ENCODE measurements around the gene SLC47A2. TPM values are rescaled to one million over a fixed set of nuclear protein-coding genes. Genes with fewer than 3 reads are reported as not detected.

SLC47A2 gene
- total and polyA plus RNA-seq, 2 of the 13 experiments (the other 11 are each of a cell fraction or from before 2014, with no cell fraction given), result 0.04 TPM; not detected in 1

DNA sequence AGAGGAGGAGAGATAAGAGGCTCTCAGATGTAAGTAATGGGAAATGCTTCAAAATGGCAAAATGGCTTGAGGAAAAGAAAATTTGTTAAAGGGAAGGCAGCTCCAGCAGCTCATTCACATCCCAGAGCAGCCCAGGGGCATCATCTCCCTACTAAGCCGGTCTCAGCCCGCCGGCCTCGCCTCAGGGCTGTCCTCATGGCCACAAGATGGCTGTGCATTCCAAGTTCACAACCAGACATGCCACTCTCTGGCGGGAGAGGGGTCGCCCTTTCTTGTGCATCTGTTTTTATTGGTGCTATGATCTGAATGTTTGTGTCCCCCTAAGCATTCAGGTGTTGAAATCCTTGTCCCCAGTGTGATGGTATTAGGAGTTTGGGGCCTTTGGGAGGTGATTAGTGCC, 13.5 kb upstream of the SLC47A2 start:
- ChIA-PET POLR2A (no interaction called here), CTCF (ENCODE audit: low intra/inter-chr PET ratio, low total read pairs) (no interaction called here)
- Histone ChIP-seq H3K9ac (ENCODE audit: insufficient read depth, low read depth, low read length) (no peak overlapping the region), H3K4me2 (ENCODE audit: low read depth, low read length) (no peak overlapping the region), H2AFZ (ENCODE audit: low read length) (no peak overlapping the region), H3K27ac (ENCODE audit: extremely low read length, insufficient read depth, low read length) (no peak overlapping the region), H3K9me3 (ENCODE audit: low read length) (no peaks in the 10 kb centered on the region), H3K4me3 (replicated peaks in 1 of 3; ENCODE audit: insufficient read depth in 1 of 3, low read depth in 2 of 3, low read length in 3 of 3) (no peak overlapping the region), H3K36me3 (replicated peaks in 1 of 2; ENCODE audit: control insufficient read depth in 1 of 2, insufficient read depth in 2 of 2, low read length in 2 of 2) (no peaks in the 10 kb centered on the region), H3K4me1 (ENCODE audit: insufficient read depth, low read length) (peaks cover 74% of the 10 kb centered on the region), H3K79me2 (ENCODE audit: insufficient read depth, low read length) (no peaks in the 10 kb centered on the region), H4K20me1 (ENCODE audit: insufficient read depth, low read length) (no peaks in the 10 kb centered on the region), H3K27me3 (ENCODE audit: control insufficient read depth in 1 of 2, insufficient read depth in 2 of 2, low read length in 2 of 2) (no peaks in the 10 kb centered on the region)
- in situ Hi-C loops (cut with HindIII; ENCODE audit: extremely low pct_ligation_motif_present, low pct_unique_long_range_greater_than_20kb), result no loop called here
- ATAC-seq (no peak), DNase-seq (ENCODE audit: low spot score) (no peak), FAIRE-seq (no peak)
- intact Hi-C loops (cut with micrococcal nuclease; ENCODE audit: unreplicated experiment), result loop anchor here (10.0 kb wide), 1 partner anchor 85 kb away; the partner anchor contains the start of gene ALDH3A2
- WGBS (ENCODE audit: low lambda C conversion rate), result no CpG with 5 or more reads among the region's 6 CpGs
- BruUV-seq (replicated peaks), result no TSS peak
- TF ChIP-seq SSRP1 (CRISPR knock-in tag; IDR thresholded peaks at IDR 0.05) (no peak), ZFX (CRISPR knock-in tag; IDR thresholded peaks at IDR 0.05; ENCODE audit: low read depth) (no peak)

GRCh38 chr17:19728084-19728495, 11.7 kb upstream of the SLC47A2 start:
- in situ Hi-C loops (cut with HindIII; ENCODE audit: extremely low pct_ligation_motif_present, low pct_unique_long_range_greater_than_20kb) (no loop called here), intact Hi-C loops (cut with micrococcal nuclease; ENCODE audit: unreplicated experiment) (loop anchor here (10.0 kb wide), 1 partner anchor 83 kb away; the partner anchor contains the start of gene ALDH3A2)
- Histone ChIP-seq H3K9ac (ENCODE audit: insufficient read depth, low read depth, low read length) (0 out of 2 replicates have a peak overlapping the region, but pooled peaks have one; percentile 25), H3K4me3 (replicated peaks in 1 of 3; ENCODE audit: insufficient read depth in 1 of 3, low read depth in 2 of 3, low read length in 3 of 3) (peak overlapping the region in 1 of 3 experiments; percentile 41; a peak in 1 of 6 replicates), H3K79me2 (ENCODE audit: insufficient read depth, low read length) (no peaks in the 10 kb centered on the region), H3K4me1 (ENCODE audit: insufficient read depth, low read length) (peaks cover 56% of the 10 kb centered on the region), H3K27ac (ENCODE audit: extremely low read length, insufficient read depth, low read length) (peak overlapping the region; percentile 46), H3K9me3 (ENCODE audit: low read length) (no peaks in the 10 kb centered on the region), H4K20me1 (ENCODE audit: insufficient read depth, low read length) (no peaks in the 10 kb centered on the region), H2AFZ (ENCODE audit: low read length) (no peak overlapping the region), H3K27me3 (ENCODE audit: control insufficient read depth in 1 of 2, insufficient read depth in 2 of 2, low read length in 2 of 2) (no peaks in the 10 kb centered on the region), H3K36me3 (replicated peaks in 1 of 2; ENCODE audit: control insufficient read depth in 1 of 2, insufficient read depth in 2 of 2, low read length in 2 of 2) (no peaks in the 10 kb centered on the region), H3K4me2 (ENCODE audit: low read depth, low read length) (peak overlapping the region; percentile 73)
- ChIA-PET POLR2A (interaction anchor here (0.8 to 2.8 kb wide), 14 partner anchors 9 to 201 kb away, joined by 3 to 13 read pairs (median 4); partner anchors contain the start of genes ALDH3A2 and SLC47A1), CTCF (ENCODE audit: low intra/inter-chr PET ratio, low total read pairs) (no interaction called here)
- DNase-seq (ENCODE audit: low spot score) (peak; percentile 44), ATAC-seq (peak; percentile 84), FAIRE-seq (no peak)
- WGBS (ENCODE audit: low lambda C conversion rate), result 6% methylated on average over 3 of the region's 7 CpGs
- no TSS peak for BruUV-seq (replicated peaks)
- TF ChIP-seq SRSF1 (optimal IDR thresholded peaks at IDR 0.05; ENCODE audit: low read depth, low read length), result no peak
- TF ChIP-seq ZSCAN25 (CRISPR knock-in tag; IDR thresholded peaks at IDR 0.05), result no peak
- no peak for TF ChIP-seq U2AF1 (optimal IDR thresholded peaks at IDR 0.05; ENCODE audit: low read depth, low read length)
- TF ChIP-seq REPIN1 (CRISPR knock-in tag; IDR thresholded peaks at IDR 0.05; ENCODE audit: borderline replicate concordance, low read depth), result no peak
- no peak for TF ChIP-seq ATF4 (CRISPR knock-in tag; IDR thresholded peaks at IDR 0.05)
- TF ChIP-seq NR2F6 (IDR thresholded peaks at IDR 0.05), result no peak
- TF ChIP-seq NR2F6 (CRISPR knock-in tag; IDR thresholded peaks at IDR 0.05), result peak; percentile 66; the same call in 1 of the 2 replicates
- 0 out of 2 replicates have a peak, but pooled peaks have one; percentile 33 for TF ChIP-seq RXRA (CRISPR knock-in tag; IDR thresholded peaks at IDR 0.05)
- TF ChIP-seq, protein P1, sequence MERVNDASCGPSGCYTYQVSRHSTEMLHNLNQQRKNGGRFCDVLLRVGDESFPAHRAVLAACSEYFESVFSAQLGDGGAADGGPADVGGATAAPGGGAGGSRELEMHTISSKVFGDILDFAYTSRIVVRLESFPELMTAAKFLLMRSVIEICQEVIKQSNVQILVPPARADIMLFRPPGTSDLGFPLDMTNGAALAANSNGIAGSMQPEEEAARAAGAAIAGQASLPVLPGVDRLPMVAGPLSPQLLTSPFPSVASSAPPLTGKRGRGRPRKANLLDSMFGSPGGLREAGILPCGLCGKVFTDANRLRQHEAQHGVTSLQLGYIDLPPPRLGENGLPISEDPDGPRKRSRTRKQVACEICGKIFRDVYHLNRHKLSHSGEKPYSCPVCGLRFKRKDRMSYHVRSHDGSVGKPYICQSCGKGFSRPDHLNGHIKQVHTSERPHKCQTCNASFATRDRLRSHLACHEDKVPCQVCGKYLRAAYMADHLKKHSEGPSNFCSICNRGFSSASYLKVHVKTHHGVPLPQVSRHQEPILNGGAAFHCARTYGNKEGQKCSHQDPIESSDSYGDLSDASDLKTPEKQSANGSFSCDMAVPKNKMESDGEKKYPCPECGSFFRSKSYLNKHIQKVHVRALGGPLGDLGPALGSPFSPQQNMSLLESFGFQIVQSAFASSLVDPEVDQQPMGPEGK (CRISPR knock-in tag; IDR thresholded peaks at IDR 0.05), result no peak
- TF ChIP-seq, protein P2, sequence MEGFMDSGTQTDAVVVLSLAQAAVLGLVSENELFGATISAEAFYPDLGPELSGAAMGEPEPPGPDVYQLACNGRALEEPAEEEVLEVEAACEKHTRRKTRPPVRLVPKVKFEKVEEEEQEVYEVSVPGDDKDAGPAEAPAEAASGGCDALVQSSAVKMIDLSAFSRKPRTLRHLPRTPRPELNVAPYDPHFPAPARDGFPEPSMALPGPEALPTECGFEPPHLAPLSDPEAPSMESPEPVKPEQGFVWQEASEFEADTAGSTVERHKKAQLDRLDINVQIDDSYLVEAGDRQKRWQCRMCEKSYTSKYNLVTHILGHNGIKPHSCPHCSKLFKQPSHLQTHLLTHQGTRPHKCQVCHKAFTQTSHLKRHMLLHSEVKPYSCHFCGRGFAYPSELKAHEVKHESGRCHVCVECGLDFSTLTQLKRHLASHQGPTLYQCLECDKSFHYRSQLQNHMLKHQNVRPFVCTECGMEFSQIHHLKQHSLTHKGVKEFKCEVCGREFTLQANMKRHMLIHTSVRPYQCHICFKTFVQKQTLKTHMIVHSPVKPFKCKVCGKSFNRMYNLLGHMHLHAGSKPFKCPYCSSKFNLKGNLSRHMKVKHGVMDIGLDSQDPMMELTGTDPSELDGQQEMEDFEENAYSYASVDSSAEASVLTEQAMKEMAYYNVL (CRISPR knock-in tag; IDR thresholded peaks at IDR 0.05; ENCODE audit: borderline replicate concordance), result 0 out of 2 replicates have a peak, but pooled peaks have one; percentile 3
- no peak for TF ChIP-seq SOX6 (IDR thresholded peaks at IDR 0.05)
- peak; percentile 30; the same call in 1 of the 2 replicates for TF ChIP-seq SOX6 (CRISPR knock-in tag; IDR thresholded peaks at IDR 0.05)
